Mammary epithelial cell (primary cell): ENCODE results near the gene FEZ2.

Source experiments
- CTCF ChIP-seq, 2 donors: IDR thresholded peaks in 1 of 2; conservative IDR thresholded peaks in 1 of 2; 2 replicates each; pipeline ENCODE4 v1.5.1; 2011 to 2012; ENCODE audit warnings: inconsistent platforms in 2 of 2, low read length in 2 of 2, mild to moderate bottlenecking in 2 of 2, control low read depth in 1 of 2, low read depth in 1 of 2; ENCODE audit not compliant: insufficient read depth in 1 of 2; ENCODE audit errors: extremely low read depth in 1 of 2
- EZH2 ChIP-seq: IDR thresholded peaks from 2 replicates; pipeline ENCODE4 v1.6.1; 2012; ENCODE audit warnings: low read length, inconsistent platforms, borderline replicate concordance

DNA sequence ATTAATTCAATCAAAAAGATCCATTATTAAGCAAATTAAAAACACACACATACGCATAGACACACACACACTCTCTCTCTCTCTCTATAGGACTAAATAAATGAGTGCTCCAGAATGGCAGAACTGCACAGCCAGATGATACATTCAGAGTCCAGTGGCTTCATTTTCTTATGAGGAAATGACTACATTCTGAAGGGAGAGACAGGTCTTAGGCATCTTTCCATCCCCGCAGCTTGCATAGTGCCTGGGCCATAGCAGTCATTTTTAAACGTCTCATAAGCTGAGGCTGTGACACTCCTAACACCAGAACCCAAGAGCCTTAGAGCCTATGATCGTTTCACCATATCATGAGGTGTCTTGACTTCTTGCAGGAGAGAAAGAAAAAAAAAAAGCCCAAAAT is 31.1 kb downstream of the FEZ2 start:
- TF ChIP-seq CTCF (conservative IDR thresholded peaks at IDR 0.05 in 1 of 2, IDR thresholded peaks at IDR 0.05 in 1 of 2; ENCODE audit: extremely low read depth in 1 of 2, insufficient read depth in 1 of 2, low read depth in 1 of 2, low read length in 2 of 2), result no peak
- TF ChIP-seq EZH2, result no peak
